Temporal lobe (tissue), 2 donors: ENCODE results near the gene SPRR2E. TPM values are rescaled to one million over a fixed set of nuclear protein-coding genes. Genes with fewer than 3 reads are reported as not detected.

Experiments
- small RNA-seq: library from RNA; depleted of rRNA; stranded (forward); fragments of <200 nt; gene quantifications from one replicate; pipeline ENCODE3, GENCODE V24; 2014; ENCODE audit warnings: low replicate concordance
- total RNA-seq: library from RNA; depleted of rRNA; stranded (reverse); fragments of >200 nt; gene quantifications from one replicate; pipeline ENCODE4 v1.2.3, GENCODE V29; 2014

SPRR2E gene
- total RNA-seq, 1 donor from 2014 or later: not detected

Small RNA genes within 50 kb of the gene (small RNA-seq; reads per million reads assigned to genes)
- gene SPRR2C: not detected

Other genes with a start within 250 kb of the SPRR2E start
- not detected for gene LCE7A, start 234.5 kb downstream of the SPRR2E start, total RNA-seq
- not detected for gene SMCP, start 216.2 kb downstream of the SPRR2E start, total RNA-seq
- under 0.01 TPM for gene IVL, start 186.0 kb downstream of the SPRR2E start, total RNA-seq
- gene SPRR5, start 147.3 kb downstream of the SPRR2E start, total RNA-seq: not detected
- not detected for gene SPRR4, start 123.9 kb downstream of the SPRR2E start, total RNA-seq
- not detected for gene SPRR1A, start 110.4 kb downstream of the SPRR2E start, total RNA-seq
- not detected for gene SPRR3, start 92.8 kb downstream of the SPRR2E start, total RNA-seq
- not detected for gene SPRR1B, start 63.3 kb downstream of the SPRR2E start, total RNA-seq
- gene SPRR2D, start 53.4 kb downstream of the SPRR2E start, total RNA-seq: not detected
- gene SPRR2A, start 37.0 kb downstream of the SPRR2E start, total RNA-seq: not detected
- gene SPRR2B, start 22.9 kb downstream of the SPRR2E start, total RNA-seq: not detected
- gene SPRR2F, start 19.0 kb upstream of the SPRR2E start, total RNA-seq: not detected
- not detected for gene SPRR2G, start 56.4 kb upstream of the SPRR2E start, total RNA-seq
- not detected for gene LELP1, start 108.9 kb upstream of the SPRR2E start, total RNA-seq
- gene PRR9, start 123.1 kb upstream of the SPRR2E start, total RNA-seq: 0.49 TPM
- gene LORICRIN, start 165.2 kb upstream of the SPRR2E start, total RNA-seq: 0.25 TPM
- gene PGLYRP3, start 218.4 kb upstream of the SPRR2E start, total RNA-seq: not detected